IMR-90 (cell line): ENCODE results near the gene ABTB1. TPM values are rescaled to one million over a fixed set of nuclear protein-coding genes. Genes with fewer than 3 reads are reported as not detected.

ENCODE experiments used
- ATAC-seq: fragments of 200-7000 bp; cut with Tn5 transposase; 2 replicates; pipeline ENCODE4 v1.9.1; 2020; ENCODE audit warnings: low read depth, mild to moderate bottlenecking, moderate library complexity
- BruUV-seq: library from RNA; stranded (reverse); fragments of 400-500 nt; replicated peaks from 2 replicates; lab custom pipeline; 2021; lab: Mats Ljungman, UMichigan
- CTCF ChIA-PET: fragments of 300-600 bp; formaldehyde crosslinking; extraction: SDS; loops from one replicate; lab custom pipeline; 2021; ENCODE audit warnings: antibody characterized with exemption; lab: Yijun Ruan, JAX
- POLR2A ChIA-PET: fragments of 300-600 bp; sonication (Branson Sonifier 250); formaldehyde crosslinking; loops from one replicate; lab custom pipeline; 2022; ENCODE audit warnings: antibody characterized with exemption; ENCODE audit not compliant: unreplicated experiment; lab: Charles Lee
- DNase-seq: peaks from one replicate; pipeline ENCODE4 v3.0.0; 2013
- H2AFZ ChIP-seq: replicated peaks from 2 replicates; pipeline ENCODE3; 2013; ENCODE audit warnings: low read length, mild to moderate bottlenecking; ENCODE audit not compliant: poor library complexity
- H2AK5ac ChIP-seq: 2 replicates; pipeline ENCODE4 v1.6.1; 2013; ENCODE audit warnings: low read depth, low read length, inconsistent platforms
- H2AK9ac ChIP-seq: replicated peaks from 2 replicates; pipeline ENCODE3; 2013; ENCODE audit warnings: mild to moderate bottlenecking, low read depth, low read length, moderate library complexity; ENCODE audit not compliant: poor library complexity
- H2BK120ac ChIP-seq: 2 replicates; pipeline ENCODE4 v1.6.1; 2013; ENCODE audit warnings: low read depth, low read length, inconsistent platforms
- H2BK15ac ChIP-seq: 3 replicates; pipeline ENCODE4 v1.6.1; 2013; ENCODE audit warnings: low read depth, low read length, inconsistent platforms
- H2BK20ac ChIP-seq: 2 replicates; pipeline ENCODE4 v1.6.1; 2013; ENCODE audit warnings: low read depth, mild to moderate bottlenecking, inconsistent platforms, low read length, moderate library complexity
- H2BK5ac ChIP-seq: 2 replicates; pipeline ENCODE4 v1.6.1; 2013; ENCODE audit warnings: mild to moderate bottlenecking, low read depth, low read length, inconsistent platforms; ENCODE audit not compliant: poor library complexity, severe bottlenecking
- H3K14ac ChIP-seq: replicated peaks from 2 replicates; pipeline ENCODE4 v1.6.1; 2013; ENCODE audit warnings: low read depth, low read length, inconsistent platforms
- H3K18ac ChIP-seq: 2 replicates; pipeline ENCODE4 v1.6.1; 2013; ENCODE audit warnings: low read depth, low read length, control low read depth
- H3K23ac ChIP-seq: 2 replicates; pipeline ENCODE4 v1.6.1; 2013; ENCODE audit warnings: low read depth, low read length, inconsistent platforms
- H3K27ac ChIP-seq: 2 replicates; pipeline ENCODE4 v1.5.1; 2013; ENCODE audit warnings: mild to moderate bottlenecking, control low read depth, low read length; ENCODE audit not compliant: insufficient read depth
- H3K27me3 ChIP-seq: 2 replicates; pipeline ENCODE4 v1.6.1; 2013; ENCODE audit warnings: low read length; ENCODE audit not compliant: control insufficient read depth, insufficient read depth
- H3K36me3 ChIP-seq: 2 replicates; pipeline ENCODE4 v1.6.1; 2013; ENCODE audit warnings: low read length, mixed read lengths; ENCODE audit not compliant: control insufficient read depth, insufficient read depth
- H3K4ac ChIP-seq: 2 replicates; pipeline ENCODE4 v1.6.1; 2013; ENCODE audit warnings: low read depth, low read length, inconsistent platforms
- H3K4me1 ChIP-seq: 2 replicates; pipeline ENCODE4 v1.6.1; 2013; ENCODE audit warnings: low read length, mixed read lengths; ENCODE audit not compliant: control insufficient read depth, insufficient read depth
- H3K4me2 ChIP-seq: 2 replicates; pipeline ENCODE4 v1.6.1; 2013; ENCODE audit warnings: low read depth, mild to moderate bottlenecking, control low read depth, low read length, moderate library complexity
- H3K4me3 ChIP-seq: 2 replicates; pipeline ENCODE4 v1.5.1; 2013; ENCODE audit warnings: low read depth, mild to moderate bottlenecking, control low read depth, low read length, moderate library complexity; ENCODE audit not compliant: insufficient read depth
- H3K56ac ChIP-seq: 2 replicates; pipeline ENCODE4 v1.6.1; 2013; ENCODE audit warnings: low read length, inconsistent platforms; ENCODE audit not compliant: insufficient read depth; ENCODE audit errors: extremely low read depth
- H3K79me1 ChIP-seq, 2 experiments: 2 replicates each; pipeline ENCODE4 v1.6.1; 2013; ENCODE audit warnings: low read length in 2 of 2, inconsistent platforms in 1 of 2, low read depth in 1 of 2
- H3K9ac ChIP-seq: 2 replicates; pipeline ENCODE4 v1.6.1; 2013; ENCODE audit warnings: low read depth, low read length, control low read depth
- H3K9me1 ChIP-seq: 2 replicates; pipeline ENCODE4 v1.6.1; 2013; ENCODE audit warnings: low read length, inconsistent platforms; ENCODE audit not compliant: insufficient read depth
- H3K9me3 ChIP-seq: 2 replicates; pipeline ENCODE4 v1.6.1; 2013; ENCODE audit warnings: low read length; ENCODE audit not compliant: control insufficient read depth, insufficient read depth
- H4K20me1 ChIP-seq: 2 replicates; pipeline ENCODE4 v1.6.1; 2013; ENCODE audit warnings: low read length, inconsistent platforms; ENCODE audit not compliant: insufficient read depth
- H4K5ac ChIP-seq: 2 replicates; pipeline ENCODE4 v1.6.1; 2013; ENCODE audit warnings: mild to moderate bottlenecking, low read depth, low read length, control low read depth
- H4K8ac ChIP-seq, 2 experiments: 2 replicates each; pipeline ENCODE4 v1.6.1; 2013; ENCODE audit warnings: low read depth in 2 of 2, low read length in 2 of 2, control low read depth in 1 of 2, inconsistent platforms in 1 of 2
- H4K91ac ChIP-seq: 2 replicates; pipeline ENCODE4 v1.6.1; 2013; ENCODE audit warnings: low read depth, low read length, inconsistent platforms; ENCODE audit not compliant: insufficient read depth
- CHD1 ChIP-seq: IDR thresholded peaks from 2 replicates; pipeline ENCODE4 v1.6.1; 2012; ENCODE audit warnings: low read depth, low read length, improper control_type of control experiment
- WGBS, 2 experiments: methylation state at CpG; one replicate each; pipeline versions ENCODE4 v1.1.5 to v1.1.7; 2013; ENCODE audit warnings: missing lambda C conversion rate in 2 of 2; ENCODE audit not compliant: insufficient read length in 1 of 2; ENCODE audit errors: extremely low coverage in 2 of 2; 5-methylcytosine and 5-hydroxymethylcytosine counted together
- dilution Hi-C: fragments of 300-500 bp; cut with HindIII; formaldehyde crosslinking; loops from one replicate; pipeline ENCODE4 v1.14.3; 2018; ENCODE audit warnings: low sequenced_read_pairs; ENCODE audit not compliant: unreplicated experiment
- in situ Hi-C: fragments of 300-500 bp; cut with MboI; formaldehyde crosslinking; loops from 3 replicates; pipeline ENCODE4 v1.14.3; 2019; ENCODE audit warnings: low sequenced_read_pairs, inconsistent platforms, mixed read lengths
- intact Hi-C: fragments of 100-400 bp; cut with micrococcal nuclease; formaldehyde crosslinking; loops from 2 replicates; pipeline ENCODE4 v1.10.0; 2022
- polyA plus RNA-seq, 3 experiments: library from polyadenylated mRNA; depleted of rRNA; stranded (reverse); fragments of >200 nt; gene quantifications; 2 replicates each; pipeline ENCODE4 v1.2.3, GENCODE V29; 2012; ENCODE audit warnings: low replicate concordance in 1 of 3
- total RNA-seq: library from RNA; depleted of rRNA; stranded (reverse); fragments of >200 nt; gene quantifications from 2 replicates; pipeline ENCODE4 v1.2.3, GENCODE V29; 2012
- TF ChIP-seq, protein P1 (sequence below): conservative IDR thresholded peaks from 2 replicates; pipeline ENCODE4 v1.5.1; 2012; ENCODE audit warnings: mild to moderate bottlenecking, low read depth, low read length, improper control_type of control experiment

ABTB1 gene
- total and polyA plus RNA-seq, 2 of the 4 experiments (the other 2 are of a cell fraction): 3.2 to 23.0 TPM

- Histone ChIP-seq H2AK9ac (peak overlapping the region; percentile 43), H4K91ac (no peak overlapping the region), H3K9me3 (no peaks in the 10 kb centered on the region), H3K4me2 (no peak overlapping the region), H2AFZ (no peak overlapping the region), H3K79me1 (peaks cover 0 to 17% of the 10 kb centered on the region in 2 experiments; a peak in 2 of 4 replicates), H3K23ac (no peak overlapping the region), H3K4me3 (no peak overlapping the region), H3K9ac (no peak overlapping the region), H3K56ac (no peak overlapping the region), H2BK5ac (no peak overlapping the region), H2AK5ac (no peak overlapping the region), H4K5ac (no peak overlapping the region), H4K20me1 (no peaks in the 10 kb centered on the region), H3K36me3 (peaks cover 3% of the 10 kb centered on the region; the same call in 1 of the 2 replicates), H3K4ac (no peak overlapping the region), H4K8ac (no peak overlapping the region), H3K27me3 (no peaks in the 10 kb centered on the region), H3K27ac (no peak overlapping the region), H2BK15ac (no peak overlapping the region), H3K14ac (no peak overlapping the region), H3K4me1 (peaks cover 19% of the 10 kb centered on the region), H3K9me1 (peaks cover 22% of the 10 kb centered on the region), H2BK20ac (no peak overlapping the region), H3K18ac (no peak overlapping the region), H2BK120ac (no peak overlapping the region)
- ChIA-PET CTCF (no interaction called here), POLR2A (no interaction called here)
- no TSS peak for BruUV-seq
- no peak for ATAC-seq
- intact Hi-C loops (no loop called here), in situ Hi-C loops (no loop called here), dilution Hi-C loops (no loop called here)
- 60% methylated on average over 8 of the region's 22 CpGs; no CpG with 5 or more reads in 1 of the 2 experiments for WGBS, 2 experiments
- no peak for TF ChIP-seq CHD1
- TF ChIP-seq, protein P1, sequence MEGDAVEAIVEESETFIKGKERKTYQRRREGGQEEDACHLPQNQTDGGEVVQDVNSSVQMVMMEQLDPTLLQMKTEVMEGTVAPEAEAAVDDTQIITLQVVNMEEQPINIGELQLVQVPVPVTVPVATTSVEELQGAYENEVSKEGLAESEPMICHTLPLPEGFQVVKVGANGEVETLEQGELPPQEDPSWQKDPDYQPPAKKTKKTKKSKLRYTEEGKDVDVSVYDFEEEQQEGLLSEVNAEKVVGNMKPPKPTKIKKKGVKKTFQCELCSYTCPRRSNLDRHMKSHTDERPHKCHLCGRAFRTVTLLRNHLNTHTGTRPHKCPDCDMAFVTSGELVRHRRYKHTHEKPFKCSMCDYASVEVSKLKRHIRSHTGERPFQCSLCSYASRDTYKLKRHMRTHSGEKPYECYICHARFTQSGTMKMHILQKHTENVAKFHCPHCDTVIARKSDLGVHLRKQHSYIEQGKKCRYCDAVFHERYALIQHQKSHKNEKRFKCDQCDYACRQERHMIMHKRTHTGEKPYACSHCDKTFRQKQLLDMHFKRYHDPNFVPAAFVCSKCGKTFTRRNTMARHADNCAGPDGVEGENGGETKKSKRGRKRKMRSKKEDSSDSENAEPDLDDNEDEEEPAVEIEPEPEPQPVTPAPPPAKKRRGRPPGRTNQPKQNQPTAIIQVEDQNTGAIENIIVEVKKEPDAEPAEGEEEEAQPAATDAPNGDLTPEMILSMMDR: no peak
- DNase-seq: no peak
These were observed 12.3 kb downstream of the ABTB1 start for GRCh38 chr3:127684871-127685707.
